Fibroblast of lung (primary cell): ENCODE results near the gene GGT6. TPM values are rescaled to one million over a fixed set of nuclear protein-coding genes. Genes with fewer than 3 reads are reported as not detected.

ENCODE experiments used
- DNase-seq, 2 donors: peaks; one replicate each; pipeline versions ENCODE4 v3.0.0 to v3.0.0-alpha.2; 2010; ENCODE audit warnings: low read depth in 2 of 2
- H2AFZ ChIP-seq: 2 replicates; pipeline ENCODE4 v1.5.1; 2012; ENCODE audit warnings: low read length, control low read depth, inconsistent platforms
- H3K27ac ChIP-seq: 2 replicates; pipeline ENCODE4 v1.5.1; 2011; ENCODE audit warnings: low read length, control low read depth; ENCODE audit not compliant: insufficient read depth
- H3K27me3 ChIP-seq: 2 replicates; pipeline ENCODE4 v1.5.1; 2011; ENCODE audit warnings: mild to moderate bottlenecking, low read length; ENCODE audit not compliant: control insufficient read depth, insufficient read depth
- H3K36me3 ChIP-seq: 2 replicates; pipeline ENCODE4 v1.5.1; 2011; ENCODE audit warnings: low read length; ENCODE audit not compliant: control insufficient read depth, insufficient read depth
- H3K4me1 ChIP-seq: 2 replicates; pipeline ENCODE4 v1.5.1; 2011; ENCODE audit warnings: low read length; ENCODE audit not compliant: control insufficient read depth, insufficient read depth; ENCODE audit errors: extremely low read depth
- H3K4me2 ChIP-seq: 2 replicates; pipeline ENCODE4 v1.5.1; 2011; ENCODE audit warnings: low read length, control low read depth; ENCODE audit not compliant: insufficient read depth; ENCODE audit errors: extremely low read depth
- H3K4me3 ChIP-seq, 4 experiments: fragments of 200-600 bp in 1 of 4; sonication (generic) in 1 of 4; replicated peaks in 1 of 4; 2 replicates each; pipeline ENCODE4 v1.5.1; 2011 to 2016; ENCODE audit warnings: low read length in 4 of 4, low read depth in 3 of 4, mild to moderate bottlenecking in 3 of 4, control low read depth in 2 of 4, inconsistent platforms in 1 of 4, mixed read lengths in 1 of 4; ENCODE audit not compliant: insufficient read depth in 1 of 4; ENCODE audit errors: control extremely low read depth in 1 of 4
- H3K79me2 ChIP-seq: 2 replicates; pipeline ENCODE4 v1.5.1; 2012; ENCODE audit warnings: mild to moderate bottlenecking, low read length, inconsistent platforms; ENCODE audit not compliant: control insufficient read depth, insufficient read depth
- H3K9ac ChIP-seq: 2 replicates; pipeline ENCODE4 v1.5.1; 2011; ENCODE audit warnings: mild to moderate bottlenecking, low read length, control low read depth; ENCODE audit not compliant: insufficient read depth
- H3K9me3 ChIP-seq: 2 replicates; pipeline ENCODE4 v1.5.1; 2012; ENCODE audit warnings: low read depth, low read length; ENCODE audit not compliant: control insufficient read depth, insufficient read depth
- H4K20me1 ChIP-seq: 2 replicates; pipeline ENCODE4 v1.5.1; 2011; ENCODE audit warnings: low read length; ENCODE audit not compliant: control insufficient read depth, insufficient read depth; ENCODE audit errors: extremely low read depth
- CTCF ChIP-seq, 2 donors: IDR thresholded peaks in 1 of 2; conservative IDR thresholded peaks in 1 of 2; 1 replicate in 1 of 2; 2 replicates in 1 of 2; pipeline ENCODE4 v1.5.1; 2011 to 2012; ENCODE audit warnings: low read length in 2 of 2, control low read depth in 1 of 2, inconsistent platforms in 1 of 2, low read depth in 1 of 2, mild to moderate bottlenecking in 1 of 2
- EZH2 ChIP-seq: IDR thresholded peaks from 2 replicates; pipeline ENCODE4 v1.5.1; 2012; ENCODE audit warnings: low read length, control low read depth, mild to moderate bottlenecking; ENCODE audit errors: missing control alignments
- polyA plus RNA-seq, 2 donors: library from polyadenylated mRNA; depleted of rRNA in 1 of 2; stranded (reverse) in 1 of 2; unstranded in 1 of 2; fragments of >200 nt; gene quantifications; 2 replicates each; pipeline ENCODE4 v1.2.1, GENCODE V29; 2011 to 2012; ENCODE audit warnings: missing spikeins in 1 of 2
- total RNA-seq: library from RNA; depleted of rRNA; stranded (reverse); fragments of >200 nt; gene quantifications from 2 replicates; pipeline ENCODE4 v1.2.1, GENCODE V29; 2014

GGT6 gene
- total and polyA plus RNA-seq, 2 donors (not counting 1 experiment from before 2014, with no cell fraction given) = not detected

GRCh38 chr17:4534515-4534914 lies 25.9 kb downstream of the GGT6 start:
- no peaks in the 10 kb centered on the region for H4K20me1 ChIP-seq
- H3K9me3 ChIP-seq = no peaks in the 10 kb centered on the region
- DNase-seq = no peak
- H2AFZ ChIP-seq = no peak overlapping the region
- H3K27me3 ChIP-seq = no peaks in the 10 kb centered on the region
- no peaks in the 10 kb centered on the region for H3K4me1 ChIP-seq
- no peak overlapping the region for H3K4me2 ChIP-seq
- H3K36me3 ChIP-seq = peaks cover 4% of the 10 kb centered on the region
- no peaks in the 10 kb centered on the region for H3K79me2 ChIP-seq
- no peak overlapping the region for H3K4me3 ChIP-seq
- H3K9ac ChIP-seq = no peak overlapping the region
- TF ChIP-seq CTCF (conservative IDR thresholded peaks at IDR 0.05 in 1 of 2, IDR thresholded peaks at IDR 0.05 in 1 of 2; ENCODE audit: low read depth in 1 of 2, low read length in 2 of 2) = no peak
- TF ChIP-seq EZH2 = no peak
- H3K27ac ChIP-seq = no peak overlapping the region

- no peaks in the 10 kb centered on the region for H3K4me1 ChIP-seq
- H3K27me3 ChIP-seq = no peaks in the 10 kb centered on the region
- H3K27ac ChIP-seq = no peak overlapping the region
- TF ChIP-seq EZH2 (no peak), CTCF (conservative IDR thresholded peaks at IDR 0.05 in 1 of 2, IDR thresholded peaks at IDR 0.05 in 1 of 2; ENCODE audit: low read depth in 1 of 2, low read length in 2 of 2) (no peak)
- H3K4me2 ChIP-seq = no peak overlapping the region
- H3K36me3 ChIP-seq = peaks cover 2% of the 10 kb centered on the region
- no peaks in the 10 kb centered on the region for H3K79me2 ChIP-seq
- no peak for DNase-seq
- H4K20me1 ChIP-seq = no peaks in the 10 kb centered on the region
- H2AFZ ChIP-seq = no peak overlapping the region
- H3K9ac ChIP-seq = no peak overlapping the region
- H3K9me3 ChIP-seq = no peaks in the 10 kb centered on the region
- no peak overlapping the region for H3K4me3 ChIP-seq
Measured at GRCh38 chr17:4533523-4534504, 26.6 kb downstream of the GGT6 start.

GRCh38 chr17:4532860-4533522 lies 27.4 kb downstream of the GGT6 start:
- Histone ChIP-seq H3K27ac (no peak overlapping the region), H3K4me1 (no peaks in the 10 kb centered on the region)
- TF ChIP-seq CTCF (conservative IDR thresholded peaks at IDR 0.05 in 1 of 2, IDR thresholded peaks at IDR 0.05 in 1 of 2; ENCODE audit: low read depth in 1 of 2, low read length in 2 of 2) = no peak
- no peak for TF ChIP-seq EZH2

More at GRCh38 chr17:4532860-4533522, 27.4 kb downstream of the GGT6 start:
- no peak overlapping the region for H3K9ac ChIP-seq
- H3K4me2 ChIP-seq = no peak overlapping the region
- H3K9me3 ChIP-seq = no peaks in the 10 kb centered on the region
- H3K27me3 ChIP-seq = no peaks in the 10 kb centered on the region
- no peaks in the 10 kb centered on the region for H3K79me2 ChIP-seq
- H3K36me3 ChIP-seq = peaks cover 2% of the 10 kb centered on the region
- no peak overlapping the region for H3K4me3 ChIP-seq
- H4K20me1 ChIP-seq = no peaks in the 10 kb centered on the region
- no peak overlapping the region for H2AFZ ChIP-seq
- no peak for DNase-seq
